Right atrium auricular region (tissue), 2 donors: ENCODE data around the gene GPBP1L1. TPM values are rescaled to one million over a fixed set of nuclear protein-coding genes. Genes with fewer than 3 reads are reported as not detected.

ENCODE experiments used
- DNase-seq: peaks from one replicate; pipeline ENCODE4 v3.0.0-alpha.2; 2019; ENCODE audit warnings: low spot score
- H3K27ac ChIP-seq, 2 donors: fragments of 200-600 bp; sonication (generic); 1 replicate in 1 of 2; 2 replicates in 1 of 2; pipeline ENCODE4 v1.5.1; 2016 to 2019
- H3K27me3 ChIP-seq, 2 donors: fragments of 200-600 bp; sonication (generic); one replicate each; pipeline versions ENCODE4 v1.5.1 to v1.6.0; 2017 to 2019
- H3K36me3 ChIP-seq: fragments of 200-600 bp; sonication (generic); one replicate; pipeline ENCODE4 v1.5.1; 2016
- H3K4me1 ChIP-seq, 2 donors: fragments of 200-600 bp; sonication (generic); one replicate each; pipeline versions ENCODE4 v1.5.1 to v1.6.0; 2017 to 2019
- H3K4me3 ChIP-seq, 2 donors: fragments of 200-600 bp; sonication (generic); 1 replicate in 1 of 2; 2 replicates in 1 of 2; pipeline ENCODE4 v1.5.1; 2017 to 2019; ENCODE audit warnings: mild to moderate bottlenecking in 1 of 2, moderate library complexity in 1 of 2
- H3K9me3 ChIP-seq, 2 donors: fragments of 200-600 bp; sonication (generic); one replicate each; pipeline ENCODE4 v1.5.1; 2019
- total RNA-seq, 2 donors: library from RNA; depleted of rRNA; stranded (reverse); fragments of >200 nt; gene quantifications; one replicate each; pipeline ENCODE4 v1.1.0, GENCODE V29; 2016
- TF ChIP-seq, protein P1 (sequence below), 2 donors: fragments of 200-600 bp; sonication (generic); IDR thresholded peaks; one replicate each; pipeline ENCODE4 v1.5.1; 2019; ENCODE audit warnings: antibody characterized with exemption in 2 of 2

GPBP1L1 gene
- total RNA-seq, 2 donors from 2014 or later, result 77.3 to 106 TPM

- Histone ChIP-seq H3K36me3 (peaks cover 84% of the 10 kb centered on the region), H3K9me3 (no peaks in the 10 kb centered on the region), H3K27ac (no peak overlapping the region), H3K27me3 (no peaks in the 10 kb centered on the region), H3K4me1 (no peaks in the 10 kb centered on the region), H3K4me3 (no peak overlapping the region)
- TF ChIP-seq, protein P1, sequence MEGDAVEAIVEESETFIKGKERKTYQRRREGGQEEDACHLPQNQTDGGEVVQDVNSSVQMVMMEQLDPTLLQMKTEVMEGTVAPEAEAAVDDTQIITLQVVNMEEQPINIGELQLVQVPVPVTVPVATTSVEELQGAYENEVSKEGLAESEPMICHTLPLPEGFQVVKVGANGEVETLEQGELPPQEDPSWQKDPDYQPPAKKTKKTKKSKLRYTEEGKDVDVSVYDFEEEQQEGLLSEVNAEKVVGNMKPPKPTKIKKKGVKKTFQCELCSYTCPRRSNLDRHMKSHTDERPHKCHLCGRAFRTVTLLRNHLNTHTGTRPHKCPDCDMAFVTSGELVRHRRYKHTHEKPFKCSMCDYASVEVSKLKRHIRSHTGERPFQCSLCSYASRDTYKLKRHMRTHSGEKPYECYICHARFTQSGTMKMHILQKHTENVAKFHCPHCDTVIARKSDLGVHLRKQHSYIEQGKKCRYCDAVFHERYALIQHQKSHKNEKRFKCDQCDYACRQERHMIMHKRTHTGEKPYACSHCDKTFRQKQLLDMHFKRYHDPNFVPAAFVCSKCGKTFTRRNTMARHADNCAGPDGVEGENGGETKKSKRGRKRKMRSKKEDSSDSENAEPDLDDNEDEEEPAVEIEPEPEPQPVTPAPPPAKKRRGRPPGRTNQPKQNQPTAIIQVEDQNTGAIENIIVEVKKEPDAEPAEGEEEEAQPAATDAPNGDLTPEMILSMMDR (IDR thresholded peaks at IDR 0.05), result no peak
- no peak for DNase-seq
Measured at GRCh38 chr1:45656573-45657226, 29.6 kb downstream of the GPBP1L1 start.

DNA sequence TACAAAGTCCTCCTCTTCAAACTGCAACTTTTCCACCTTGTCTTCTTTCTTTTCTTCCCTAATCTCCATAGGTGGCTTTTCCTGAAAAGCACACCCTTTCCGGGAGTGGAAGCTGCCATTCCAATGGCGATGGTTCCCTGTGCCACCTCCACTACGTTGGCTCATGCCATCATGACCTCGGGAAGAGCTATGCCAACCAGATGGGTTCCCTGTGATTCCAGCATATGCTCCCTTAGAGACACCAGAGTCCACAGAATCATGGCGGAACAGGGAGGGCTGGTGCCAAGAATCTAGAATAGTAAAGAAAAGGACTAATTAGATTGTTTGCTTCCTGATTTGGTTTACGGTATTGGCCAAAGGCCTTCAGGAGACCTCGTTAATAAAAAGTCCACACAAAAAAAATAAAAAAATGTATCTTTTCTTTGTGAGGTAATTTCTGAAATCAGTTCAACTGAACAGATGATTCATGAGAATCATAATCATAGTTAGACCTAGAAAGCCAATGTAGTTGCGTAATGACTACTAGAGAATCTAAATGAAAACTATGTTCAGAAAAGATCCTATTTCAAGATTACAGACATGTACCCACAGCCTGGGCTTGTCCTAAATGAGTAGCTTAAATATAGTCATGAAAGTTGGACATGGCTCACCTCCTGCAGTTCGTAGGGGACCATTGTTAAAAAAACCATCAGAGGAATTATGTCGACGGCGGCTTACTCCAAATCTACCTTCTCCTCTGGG, 31.6 kb downstream of the GPBP1L1 start:
- TF ChIP-seq, protein P1 (IDR thresholded peaks at IDR 0.05), result no peak
- no peak overlapping the region for H3K27ac ChIP-seq
- H3K36me3 ChIP-seq, result peaks cover 93% of the 10 kb centered on the region
- H3K9me3 ChIP-seq, result no peaks in the 10 kb centered on the region
- no peak overlapping the region for H3K4me3 ChIP-seq
- H3K4me1 ChIP-seq, result no peaks in the 10 kb centered on the region
- DNase-seq, result no peak
- H3K27me3 ChIP-seq, result no peaks in the 10 kb centered on the region

GRCh38 chr1:45647248-45648021, 38.9 kb downstream of the GPBP1L1 start:
- Histone ChIP-seq H3K4me1 (peaks cover 0 to 14% of the 10 kb centered on the region in 2 donors), H3K36me3 (peaks cover 39% of the 10 kb centered on the region), H3K27me3 (no peaks in the 10 kb centered on the region), H3K4me3 (no peak overlapping the region), H3K9me3 (no peaks in the 10 kb centered on the region), H3K27ac (peak overlapping the region in 1 of 2 donors; percentile 35)
- TF ChIP-seq, protein P1 (IDR thresholded peaks at IDR 0.05), result no peak
- DNase-seq, result no peak

DNA sequence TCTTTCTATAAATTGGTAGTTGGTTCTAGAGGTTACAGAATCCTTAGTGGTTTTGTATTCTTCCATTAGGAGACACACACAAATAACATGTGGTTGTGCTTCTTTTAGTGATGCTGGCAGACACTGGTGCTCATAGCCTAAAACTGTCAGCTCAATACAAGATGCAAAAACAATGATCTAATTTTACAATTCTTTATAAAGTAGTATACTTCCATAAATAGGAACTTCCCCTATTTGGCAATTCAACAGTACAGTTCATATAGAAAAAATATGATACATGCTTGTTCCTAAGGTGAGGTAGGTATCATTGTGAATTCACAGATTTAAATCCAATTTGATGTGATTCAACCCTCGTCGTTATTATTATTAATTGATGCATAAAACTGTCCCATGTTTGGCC, 41.7 kb downstream of the GPBP1L1 start:
- Histone ChIP-seq H3K36me3 (peaks cover 42% of the 10 kb centered on the region), H3K4me3 (no peak overlapping the region)
- TF ChIP-seq, protein P1 (IDR thresholded peaks at IDR 0.05), result no peak

GRCh38 chr1:45643978-45644377, 42.4 kb downstream of the GPBP1L1 start:
- no peak for DNase-seq
- Histone ChIP-seq H3K4me1 (peaks cover 0 to 14% of the 10 kb centered on the region in 2 donors), H3K36me3 (peaks cover 48% of the 10 kb centered on the region), H3K27me3 (no peaks in the 10 kb centered on the region), H3K27ac (no peak overlapping the region), H3K9me3 (no peaks in the 10 kb centered on the region), H3K4me3 (no peak overlapping the region)
- TF ChIP-seq, protein P1 (IDR thresholded peaks at IDR 0.05), result no peak

More for the DNA sequence above, 41.7 kb downstream of the GPBP1L1 start:
- Histone ChIP-seq H3K4me1 (peaks cover 0 to 14% of the 10 kb centered on the region in 2 donors), H3K27ac (no peak overlapping the region), H3K9me3 (no peaks in the 10 kb centered on the region), H3K27me3 (no peaks in the 10 kb centered on the region)
- no peak for DNase-seq
